GM12872 (cell line): Measurements from ENCODE around the gene C9.

Experiments used
- TF ChIP-seq, protein P1 (sequence below): IDR thresholded peaks from 3 replicates; pipeline ENCODE4 v1.5.1; 2011; ENCODE audit warnings: low read depth, mild to moderate bottlenecking, low read length, moderate library complexity; ENCODE audit not compliant: insufficient read depth

The C9 gene

DNA sequence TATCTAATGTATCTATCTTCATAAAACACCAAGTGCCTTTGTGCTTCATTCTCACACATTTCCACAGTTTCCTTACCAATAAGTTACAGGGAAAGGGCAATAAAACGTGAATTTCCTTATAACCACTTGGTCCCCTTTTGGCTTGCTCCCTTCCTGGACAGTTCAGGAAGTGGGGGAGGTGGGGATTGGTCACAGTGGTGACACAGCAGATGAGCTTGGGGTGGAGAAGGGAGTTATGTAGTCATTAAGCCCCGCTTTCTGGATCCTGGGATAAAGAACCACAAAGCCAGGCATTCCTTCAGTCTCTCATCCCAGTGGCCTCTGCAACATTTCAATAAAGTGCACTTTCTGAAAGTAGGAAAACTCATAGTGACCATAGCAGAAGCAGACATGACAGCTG, 97.9 kb downstream of the C9 start:
- TF ChIP-seq, protein P1, sequence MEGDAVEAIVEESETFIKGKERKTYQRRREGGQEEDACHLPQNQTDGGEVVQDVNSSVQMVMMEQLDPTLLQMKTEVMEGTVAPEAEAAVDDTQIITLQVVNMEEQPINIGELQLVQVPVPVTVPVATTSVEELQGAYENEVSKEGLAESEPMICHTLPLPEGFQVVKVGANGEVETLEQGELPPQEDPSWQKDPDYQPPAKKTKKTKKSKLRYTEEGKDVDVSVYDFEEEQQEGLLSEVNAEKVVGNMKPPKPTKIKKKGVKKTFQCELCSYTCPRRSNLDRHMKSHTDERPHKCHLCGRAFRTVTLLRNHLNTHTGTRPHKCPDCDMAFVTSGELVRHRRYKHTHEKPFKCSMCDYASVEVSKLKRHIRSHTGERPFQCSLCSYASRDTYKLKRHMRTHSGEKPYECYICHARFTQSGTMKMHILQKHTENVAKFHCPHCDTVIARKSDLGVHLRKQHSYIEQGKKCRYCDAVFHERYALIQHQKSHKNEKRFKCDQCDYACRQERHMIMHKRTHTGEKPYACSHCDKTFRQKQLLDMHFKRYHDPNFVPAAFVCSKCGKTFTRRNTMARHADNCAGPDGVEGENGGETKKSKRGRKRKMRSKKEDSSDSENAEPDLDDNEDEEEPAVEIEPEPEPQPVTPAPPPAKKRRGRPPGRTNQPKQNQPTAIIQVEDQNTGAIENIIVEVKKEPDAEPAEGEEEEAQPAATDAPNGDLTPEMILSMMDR = no peak

DNA sequence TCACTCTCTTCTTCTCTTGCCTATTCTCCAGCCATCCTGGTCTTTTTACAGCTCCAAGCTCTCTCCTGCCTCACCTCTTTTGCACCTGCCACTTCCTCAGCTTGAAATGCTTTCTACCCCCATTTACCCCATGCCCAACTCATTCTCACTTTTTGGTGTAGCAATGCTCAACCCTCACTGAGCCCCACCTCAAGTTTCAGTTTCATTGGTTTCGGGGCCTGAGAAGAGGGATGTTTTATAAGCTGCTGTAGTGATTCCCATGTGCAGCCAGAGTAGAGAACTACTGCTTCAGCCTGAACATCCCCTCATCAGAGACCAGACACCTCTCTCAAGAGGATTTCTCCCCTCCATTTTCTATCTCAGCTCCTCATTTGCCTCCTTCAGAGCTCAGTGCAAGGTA, 99.8 kb downstream of the C9 start:
- TF ChIP-seq, protein P1 = no peak

DNA sequence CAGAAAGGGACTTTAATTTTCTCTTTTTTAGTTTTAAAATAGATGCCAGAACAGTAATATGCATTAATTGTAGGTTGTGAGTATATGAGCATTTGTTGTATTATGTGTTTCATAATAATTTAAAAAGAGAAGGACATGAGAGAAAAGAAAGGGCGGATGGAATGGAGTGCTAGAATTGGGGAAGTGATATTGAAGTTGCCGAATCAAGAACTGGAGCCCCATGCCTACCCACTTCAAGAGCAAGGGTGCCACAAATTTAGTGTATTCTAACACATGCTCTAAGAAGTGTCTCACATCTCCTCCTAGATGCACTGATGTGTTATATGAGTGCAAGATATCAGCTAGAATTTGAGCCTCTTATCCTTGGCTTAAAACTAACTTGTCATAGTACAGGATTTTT, 101.3 kb downstream of the C9 start:
- TF ChIP-seq, protein P1 = no peak

DNA sequence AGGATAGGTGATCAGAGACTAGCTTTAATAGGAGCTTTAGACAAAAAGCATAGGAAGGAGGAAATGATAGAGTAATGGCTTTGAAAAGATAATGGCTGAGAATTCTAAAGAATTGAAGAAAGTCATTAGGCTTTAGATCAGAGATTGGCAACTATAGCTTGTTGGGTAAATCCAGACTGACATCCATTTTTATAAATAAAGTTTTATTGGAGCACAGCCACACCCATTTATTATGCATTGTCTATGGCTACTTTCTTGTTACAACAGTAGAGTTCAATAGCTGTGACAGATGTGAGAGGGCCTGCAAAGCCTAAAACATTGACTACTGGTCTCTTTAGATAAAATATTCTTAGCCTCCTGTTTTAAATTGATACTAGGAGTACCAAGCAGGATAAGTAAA, 104.2 kb downstream of the C9 start:
- TF ChIP-seq, protein P1 = no peak

DNA sequence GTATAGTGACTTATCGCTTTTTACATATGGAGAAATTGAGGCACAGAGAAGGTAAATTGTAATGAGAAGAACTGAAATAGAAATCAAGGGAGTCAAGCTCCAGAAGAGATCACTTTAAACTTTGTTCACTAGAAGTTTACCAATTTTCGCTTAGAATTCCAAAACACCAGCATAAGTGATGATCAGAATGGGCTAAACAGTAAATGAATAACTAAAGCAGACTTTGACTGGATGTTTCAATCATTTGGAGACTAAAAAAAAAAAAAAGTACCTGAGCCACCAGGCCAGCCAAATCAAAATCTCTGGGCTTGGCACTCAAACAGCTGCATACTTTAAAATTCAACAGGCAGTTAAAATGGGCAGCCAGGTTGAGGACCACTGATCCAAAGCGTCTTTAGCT, 106.7 kb downstream of the C9 start:
- TF ChIP-seq, protein P1 = no peak

DNA sequence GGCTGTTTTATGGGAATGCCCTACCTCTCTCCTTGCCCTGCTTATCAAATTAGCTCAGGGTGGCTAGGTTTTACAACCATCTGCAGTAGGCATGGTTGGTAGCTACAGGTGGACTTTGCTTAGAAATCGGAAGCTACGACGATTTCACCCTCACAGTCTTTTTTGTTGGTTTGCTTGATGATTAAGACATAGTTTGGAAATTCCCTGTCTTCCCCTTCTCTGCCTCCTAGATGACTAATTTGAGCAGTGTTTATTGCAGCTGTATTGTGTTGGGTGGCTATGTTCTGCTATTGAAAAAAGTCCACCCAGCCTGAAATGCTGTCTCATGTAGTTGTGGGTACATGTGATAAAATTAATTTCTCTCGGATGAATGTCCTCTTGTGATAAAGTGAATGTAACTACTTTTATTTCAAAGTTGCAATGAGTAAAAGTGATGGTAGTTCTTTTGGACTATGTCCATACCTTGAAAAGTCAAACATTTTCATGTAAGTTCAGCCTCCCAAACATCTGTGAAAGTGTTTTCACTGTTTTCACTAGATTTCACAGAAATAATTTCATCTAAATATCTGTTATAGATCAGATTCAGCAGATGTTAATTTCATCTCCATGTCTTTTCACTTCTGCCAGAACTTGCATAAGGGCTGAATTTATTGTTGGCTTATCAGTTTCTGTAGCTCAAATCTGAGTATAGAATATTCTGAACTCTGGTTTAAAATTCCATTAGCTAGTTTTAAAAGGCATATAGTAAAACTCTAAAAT, 107.6 kb downstream of the C9 start:
- TF ChIP-seq, protein P1 = no peak

DNA sequence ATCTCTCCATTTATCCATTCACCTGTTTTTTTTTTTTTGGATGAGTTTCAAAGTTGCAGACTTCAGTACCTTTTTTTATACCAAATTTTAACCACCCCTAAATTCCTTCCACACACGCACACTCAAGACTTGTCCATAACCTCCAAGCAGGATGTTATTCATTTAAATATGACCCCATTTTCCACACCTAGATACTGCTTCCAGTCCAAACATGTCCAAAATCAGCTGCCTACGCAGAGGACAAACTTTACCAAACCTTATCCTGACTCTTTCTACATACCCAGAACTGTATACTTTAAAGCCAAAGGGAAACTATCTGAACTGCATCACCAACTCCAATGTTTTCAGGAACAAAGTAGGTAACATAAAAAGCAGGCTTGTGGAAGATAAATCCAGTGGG, 108.9 kb downstream of the C9 start:
- TF ChIP-seq, protein P1 = no peak

DNA sequence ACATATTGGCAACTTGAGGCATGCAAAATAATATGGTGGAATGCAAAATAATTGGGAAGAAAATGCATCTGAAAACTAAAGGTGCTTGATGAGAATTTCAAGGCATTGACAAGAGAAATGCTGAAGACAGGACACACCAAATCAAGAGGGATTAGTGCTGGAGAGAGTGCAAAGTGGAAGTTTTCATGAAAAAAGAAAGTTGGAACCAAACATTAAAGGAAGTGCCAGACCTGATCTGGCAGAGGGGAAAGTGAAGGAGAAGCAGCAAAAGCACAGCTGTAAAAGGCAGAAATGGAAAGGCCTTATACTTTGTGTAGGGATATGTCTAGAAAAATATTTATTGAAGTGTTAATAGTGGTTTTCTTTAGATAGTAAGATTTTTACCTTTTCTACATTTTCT, 109.6 kb downstream of the C9 start:
- TF ChIP-seq, protein P1 = no peak
